Measurements from ENCODE around the gene LYZL1. TPM values are rescaled to one million over a fixed set of nuclear protein-coding genes. Genes with fewer than 3 reads are reported as not detected.
"Not testable (repeated sequence)": the region's sequence is repeated elsewhere in the genome, so short reads cannot be mapped to it uniquely, and the experiment has no call there.

Gene LYZL1
- total RNA-seq, 2 donors from 2014 or later = not detected

- Histone ChIP-seq H3K27ac (no peak overlapping the region), H3K27me3 (replicated peaks; ENCODE audit: insufficient read depth) (no peaks in the 10 kb centered on the region), H3K9me3 (no peaks in the 10 kb centered on the region), H3K4me3 (no peak overlapping the region), H3K36me3 (no peaks in the 10 kb centered on the region), H3K4me1 (ENCODE audit: control insufficient read depth in 1 of 2, low read depth in 2 of 2) (peaks cover 0 to 26% of the 10 kb centered on the region in 2 donors)
- ATAC-seq (ENCODE audit: insufficient number of reproducible peaks, low FRiP score, low read depth) (no peak), DNase-seq (ENCODE audit: low spot score) (no peak)
- TF ChIP-seq CTCF (IDR thresholded peaks at IDR 0.05) = no peak
Observed at GRCh38 chr10:29358010-29358616, 69.2 kb downstream of the LYZL1 start.

DNA sequence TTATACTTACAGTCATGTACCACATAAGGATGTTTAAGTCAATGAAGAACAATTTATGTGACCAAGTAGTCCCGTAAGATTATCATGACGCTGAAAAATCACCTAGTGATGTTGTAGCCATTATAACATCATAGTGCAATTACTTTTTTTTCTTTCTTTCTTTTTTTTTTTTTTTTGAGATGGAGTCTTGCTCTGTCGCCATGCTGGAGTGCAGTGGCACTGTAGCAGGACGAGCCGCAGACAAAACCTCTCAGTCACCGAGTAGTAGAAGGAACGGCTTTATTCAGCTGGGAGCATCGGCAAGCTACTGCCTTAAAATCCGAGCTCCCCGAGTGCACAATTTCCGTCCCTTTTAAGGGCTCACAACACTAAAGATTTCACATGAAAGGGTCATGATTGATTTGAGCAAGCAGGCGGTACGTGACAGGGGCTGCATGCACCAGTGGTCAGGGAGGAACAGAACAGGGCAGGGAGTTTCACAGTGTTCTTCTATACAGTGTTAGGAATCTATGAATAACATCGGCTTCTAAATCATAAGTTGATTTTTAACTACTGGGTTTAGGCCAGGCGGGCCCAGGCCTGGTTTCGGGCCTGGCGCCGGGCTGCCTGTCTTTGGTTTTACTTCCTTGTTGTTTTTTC is 71.5 kb downstream of the LYZL1 start:
- not testable (repeated sequence) for H3K36me3 ChIP-seq; H3K9me3 ChIP-seq; H3K27ac ChIP-seq; DNase-seq (ENCODE audit: low spot score); ATAC-seq (ENCODE audit: insufficient number of reproducible peaks, low FRiP score, low read depth); H3K27me3 ChIP-seq (replicated peaks; ENCODE audit: insufficient read depth); H3K4me1 ChIP-seq (ENCODE audit: control insufficient read depth in 1 of 2, low read depth in 2 of 2); H3K4me3 ChIP-seq

All from thoracic aorta (tissue), 2 donors.